ENCODE measurements around the gene OGA.
A peak's percentile ranks its signal among the peaks of the same experiment; 100 is the strongest.

OGA gene

DNA sequence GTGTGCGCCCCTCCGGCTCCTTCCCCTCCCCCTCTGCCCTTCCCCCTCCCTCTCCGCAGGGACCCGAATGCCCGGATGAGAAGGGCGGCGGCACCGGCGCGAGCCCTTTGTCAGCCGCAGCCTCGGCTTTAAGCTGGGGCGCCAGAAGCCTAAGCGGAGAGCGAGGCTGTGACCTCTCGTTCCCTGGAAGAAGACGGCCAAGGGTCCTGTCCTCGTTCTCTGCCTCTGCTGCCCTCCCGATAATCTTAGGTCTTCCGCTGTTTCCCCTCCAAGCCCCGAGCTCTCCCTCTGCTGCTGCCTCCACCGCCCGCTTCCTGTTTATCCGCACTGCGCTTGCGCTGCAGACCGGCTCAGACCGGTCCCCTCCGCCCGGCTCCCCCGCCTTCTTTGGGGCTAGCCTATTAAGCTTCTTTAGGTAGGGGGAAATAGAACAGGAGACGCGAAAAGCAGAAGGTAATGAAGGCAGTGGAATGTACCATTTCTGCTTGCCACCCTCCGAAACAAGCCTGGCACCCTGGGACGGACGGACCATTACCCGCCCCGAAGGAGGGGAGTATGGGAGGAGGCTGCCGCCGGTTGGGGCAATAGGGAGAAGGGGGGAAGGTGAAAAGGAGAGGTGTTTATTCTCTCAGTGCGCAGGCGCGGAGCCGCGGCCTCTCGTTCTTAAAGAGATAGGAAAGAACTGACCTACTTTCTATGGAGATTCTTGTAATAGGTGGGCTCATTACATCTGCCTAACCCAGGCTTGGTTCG is at the start of gene OGA:
Gene OGA (minus strand): TSS at position 326 of the 753 bp plus-strand sequence. CDS start 422 bp downstream, outside the sequence.
- DNase-seq = peak; percentile 100

DNA sequence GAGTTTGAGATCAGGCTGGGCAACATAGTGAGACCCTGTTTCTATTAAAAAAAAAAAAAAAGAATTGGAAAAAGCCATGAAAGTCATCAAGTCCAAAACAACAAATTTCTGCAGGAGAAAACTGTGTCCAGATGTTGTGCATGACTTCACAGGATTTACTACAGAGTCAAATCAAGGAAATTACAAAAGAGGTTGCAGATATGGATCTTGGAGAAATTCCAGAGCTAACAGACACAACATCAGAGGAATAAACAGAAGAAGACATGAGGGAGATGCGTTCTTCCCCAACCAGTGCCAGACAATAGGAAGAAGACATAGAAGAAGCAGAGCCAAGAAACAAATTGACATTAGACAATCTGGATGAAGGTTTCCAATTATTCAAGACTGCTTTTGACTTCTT is 49.7 kb upstream of the OGA start:
- DNase-seq = no peak

DNA sequence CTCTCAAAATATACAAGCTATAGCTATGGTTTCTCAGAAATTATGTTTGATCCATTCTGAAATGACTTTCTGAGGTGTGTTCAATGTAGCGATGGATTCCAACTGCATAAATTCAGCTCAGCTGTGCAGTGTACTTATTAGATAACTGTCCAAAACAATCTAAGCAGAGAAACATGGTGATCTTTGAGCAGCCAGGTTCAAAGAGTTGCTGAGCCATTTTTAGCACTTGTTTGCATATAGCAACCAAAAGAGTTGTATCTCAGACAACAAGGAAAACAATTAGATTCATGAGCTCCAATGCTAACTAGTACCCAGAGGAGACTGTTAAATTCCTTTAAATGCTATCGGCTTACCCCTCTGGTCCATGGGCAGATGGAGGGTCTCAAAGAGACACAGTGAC is 41.3 kb upstream of the OGA start:
- no peak for DNase-seq

DNA sequence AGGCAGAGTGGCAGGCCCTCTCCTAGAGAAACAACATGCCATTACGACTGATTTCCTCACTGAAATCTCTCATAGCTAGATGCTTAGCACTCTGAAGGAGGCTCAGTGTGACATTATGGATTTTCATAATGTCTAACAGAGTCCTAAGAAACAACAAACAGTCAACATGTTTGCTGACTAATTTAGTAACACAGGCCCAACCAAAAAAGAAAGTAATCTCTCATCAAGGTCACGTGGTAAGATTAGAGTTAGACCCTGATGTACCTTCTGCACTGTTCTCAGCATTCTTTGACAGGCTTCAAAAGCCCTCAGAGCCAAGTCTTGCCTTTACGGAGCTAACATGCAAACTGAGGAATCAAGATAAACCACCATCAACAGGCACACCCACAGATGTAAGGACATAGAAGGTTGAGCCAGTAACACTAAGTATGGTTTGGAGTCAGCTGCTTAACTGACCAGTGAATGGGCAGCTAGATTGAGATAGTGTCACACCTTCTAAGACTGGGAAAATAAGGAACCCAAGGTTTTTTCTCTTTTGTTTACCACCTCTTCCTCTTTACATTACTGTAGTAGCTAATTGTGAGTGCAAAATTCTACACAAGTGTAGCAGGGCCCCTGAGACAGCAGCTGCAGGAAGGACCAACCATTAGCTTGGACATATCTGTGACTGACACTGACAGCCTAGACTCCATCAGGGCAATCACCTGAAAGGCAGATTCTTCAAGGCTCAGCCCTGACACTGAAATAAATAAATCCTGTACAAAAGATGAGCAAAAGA is 40.7 kb upstream of the OGA start:
- DNase-seq = no peak

DNA sequence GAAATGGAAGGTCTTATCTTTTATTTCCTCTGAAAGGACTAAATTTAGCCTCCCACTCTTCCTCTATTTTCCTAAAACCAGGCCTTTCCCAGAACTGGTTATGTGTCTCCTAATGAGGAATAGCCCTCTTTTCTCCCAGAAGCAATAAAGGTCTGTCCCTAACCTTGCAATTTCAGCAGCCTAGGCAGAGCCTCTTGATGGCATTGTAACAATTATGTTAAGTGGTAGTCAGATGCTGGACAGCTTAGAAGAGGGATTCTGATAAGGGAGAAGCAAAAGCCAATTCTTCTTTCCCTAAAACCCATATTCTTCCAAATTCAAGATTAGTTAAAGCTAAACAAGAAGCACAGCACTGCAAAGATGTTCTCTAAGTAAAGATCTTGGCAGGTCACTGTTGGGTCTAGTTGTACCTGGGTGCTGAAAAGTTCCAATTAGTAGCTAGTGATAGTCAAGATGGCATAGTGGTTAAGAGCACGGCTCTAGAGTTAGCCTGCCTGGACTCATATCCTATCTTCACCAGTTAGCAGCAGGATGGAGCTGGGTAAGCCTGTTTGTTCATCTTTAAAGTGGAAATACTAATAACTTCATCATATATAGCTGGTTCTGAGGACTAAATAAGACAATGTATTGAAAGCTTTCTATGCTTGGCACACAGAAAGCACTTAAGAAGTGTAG is 39.7 kb upstream of the OGA start:
- no peak for DNase-seq

DNA sequence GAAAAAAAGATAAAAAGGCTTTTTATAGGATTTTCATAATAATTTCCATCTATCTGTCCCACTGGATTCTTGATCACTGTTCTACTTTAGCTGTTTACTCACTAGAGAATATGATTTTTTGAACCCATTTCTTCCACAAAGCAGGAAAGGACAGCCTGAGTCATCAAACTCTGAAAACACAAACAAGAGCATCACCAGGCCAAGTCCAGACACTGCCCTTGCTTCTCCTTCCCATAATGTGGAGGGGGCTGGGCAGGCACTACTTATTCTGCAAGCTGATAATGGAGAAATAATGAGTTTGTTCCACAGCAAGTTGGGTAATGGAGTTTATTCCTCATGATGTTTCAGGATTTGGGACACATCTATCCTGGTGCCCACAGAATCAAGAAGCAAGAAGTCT is 38.4 kb upstream of the OGA start:
- DNase-seq = no peak

DNA sequence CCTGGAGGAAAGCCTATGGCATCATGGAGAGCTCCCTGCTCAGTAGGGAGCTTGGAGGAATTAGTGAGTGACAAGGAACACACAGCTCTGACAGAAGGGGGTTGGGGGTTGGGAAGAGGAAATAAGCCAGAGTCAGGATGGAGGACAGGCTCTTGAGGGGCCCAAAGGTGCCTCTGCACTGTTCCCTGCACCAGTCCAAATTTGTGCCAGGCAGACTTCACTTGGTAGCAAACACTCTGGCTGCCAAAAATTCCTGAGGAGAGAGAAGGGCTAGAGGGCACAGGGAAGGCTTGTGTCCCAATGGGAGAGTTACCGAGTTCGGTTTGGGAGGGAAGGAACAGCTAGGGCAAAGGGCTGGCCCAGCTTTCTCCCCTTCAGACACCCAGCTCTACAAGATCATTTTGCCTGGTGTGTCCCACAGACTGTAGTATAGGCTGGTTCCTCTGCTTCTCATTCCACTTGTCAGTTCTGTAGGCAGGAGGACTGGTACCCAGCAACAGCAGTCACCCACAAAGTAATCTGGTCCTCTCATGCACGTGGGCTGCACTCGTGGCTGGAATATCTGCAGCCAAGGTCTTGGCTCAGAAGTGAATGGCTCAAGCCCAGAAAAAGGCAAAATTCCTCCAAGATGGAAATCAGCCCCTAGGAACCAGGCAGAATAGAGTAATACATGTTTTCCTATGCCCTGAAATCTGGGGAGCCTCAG is 33.3 kb upstream of the OGA start:
- no peak for DNase-seq

DNA sequence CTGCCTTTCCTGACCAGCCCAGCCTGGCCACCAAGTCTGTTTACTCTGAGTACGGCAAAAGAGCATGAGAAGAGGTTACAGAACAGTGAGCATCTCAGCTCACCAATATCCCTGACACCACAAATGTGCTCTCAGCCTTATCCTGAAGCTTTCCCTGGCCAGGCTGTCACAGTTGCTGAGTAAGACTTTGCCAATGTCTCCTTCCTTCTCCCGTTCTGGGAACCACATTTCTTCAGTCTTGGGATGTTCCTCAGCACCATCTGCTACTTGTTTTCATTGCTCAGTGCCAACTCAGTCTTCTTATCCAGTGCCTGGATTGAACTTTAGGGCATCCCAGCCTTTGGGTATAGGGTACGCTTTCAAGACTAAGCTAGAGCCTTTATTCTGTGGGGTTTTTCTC is 32.5 kb upstream of the OGA start:
- no peak for DNase-seq

DNA sequence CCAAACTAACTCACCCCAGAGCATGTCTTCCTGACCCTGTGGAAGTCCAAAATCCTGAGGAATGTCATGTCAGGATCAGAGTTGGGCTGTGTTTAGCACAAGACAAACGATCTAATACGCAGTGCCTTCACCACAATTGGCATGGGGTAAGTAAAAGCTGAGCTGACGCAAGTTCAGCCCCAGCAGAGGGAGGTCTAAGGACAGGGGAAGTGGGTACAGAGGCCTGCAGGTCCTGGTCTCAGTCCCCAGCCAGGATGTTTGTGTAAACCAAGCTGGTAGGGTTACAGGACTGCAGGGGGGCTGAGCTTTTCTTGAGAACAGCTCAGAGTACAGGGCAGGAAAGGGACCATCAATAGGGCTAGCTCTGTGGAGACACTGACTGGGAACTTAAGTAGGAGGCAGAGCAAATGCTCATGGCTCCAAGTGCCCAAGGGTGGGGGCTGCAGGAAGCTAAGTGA is 30.7 kb upstream of the OGA start:
- DNase-seq = peak; percentile 73

DNA sequence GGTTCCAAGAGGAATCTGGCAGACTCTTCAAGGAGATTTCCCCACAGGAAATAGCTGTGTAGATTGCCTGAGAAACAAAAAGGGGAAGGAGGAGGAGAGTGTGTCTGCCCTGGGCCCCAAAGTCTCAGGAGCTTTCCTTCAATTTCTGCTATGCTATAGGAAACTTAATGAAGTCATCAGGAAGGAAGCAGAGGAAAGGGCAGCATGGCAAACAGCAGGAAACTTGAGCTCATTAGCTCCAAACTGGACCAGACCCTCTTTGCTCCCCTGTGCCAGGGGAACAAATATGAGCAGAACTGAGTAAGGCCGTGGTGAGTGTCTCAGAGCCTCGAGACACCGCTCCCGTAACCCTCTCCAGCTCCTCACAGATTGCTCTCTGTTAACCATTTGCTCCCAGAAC is 30.2 kb upstream of the OGA start:
- DNase-seq = no peak

DNA sequence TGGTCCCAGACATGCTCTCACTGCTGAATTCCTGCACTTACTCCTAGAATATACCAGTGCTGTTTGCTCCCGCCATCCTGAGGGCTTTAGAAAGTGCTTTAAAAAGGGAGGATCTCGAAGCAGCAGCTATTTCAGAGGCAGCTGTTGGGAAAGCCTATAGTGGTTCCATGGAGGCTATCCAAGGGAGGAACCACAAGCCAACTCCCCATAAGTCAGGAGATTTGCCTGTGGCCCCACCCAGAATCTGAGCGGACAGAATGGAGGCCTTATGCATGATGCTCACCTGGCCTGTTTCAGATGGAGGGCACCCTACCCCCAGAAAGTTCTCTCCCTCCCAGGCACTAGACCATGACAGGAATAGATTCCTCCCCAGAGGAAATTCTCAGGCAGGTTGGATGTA is 27.6 kb upstream of the OGA start:
- no peak for DNase-seq

DNA sequence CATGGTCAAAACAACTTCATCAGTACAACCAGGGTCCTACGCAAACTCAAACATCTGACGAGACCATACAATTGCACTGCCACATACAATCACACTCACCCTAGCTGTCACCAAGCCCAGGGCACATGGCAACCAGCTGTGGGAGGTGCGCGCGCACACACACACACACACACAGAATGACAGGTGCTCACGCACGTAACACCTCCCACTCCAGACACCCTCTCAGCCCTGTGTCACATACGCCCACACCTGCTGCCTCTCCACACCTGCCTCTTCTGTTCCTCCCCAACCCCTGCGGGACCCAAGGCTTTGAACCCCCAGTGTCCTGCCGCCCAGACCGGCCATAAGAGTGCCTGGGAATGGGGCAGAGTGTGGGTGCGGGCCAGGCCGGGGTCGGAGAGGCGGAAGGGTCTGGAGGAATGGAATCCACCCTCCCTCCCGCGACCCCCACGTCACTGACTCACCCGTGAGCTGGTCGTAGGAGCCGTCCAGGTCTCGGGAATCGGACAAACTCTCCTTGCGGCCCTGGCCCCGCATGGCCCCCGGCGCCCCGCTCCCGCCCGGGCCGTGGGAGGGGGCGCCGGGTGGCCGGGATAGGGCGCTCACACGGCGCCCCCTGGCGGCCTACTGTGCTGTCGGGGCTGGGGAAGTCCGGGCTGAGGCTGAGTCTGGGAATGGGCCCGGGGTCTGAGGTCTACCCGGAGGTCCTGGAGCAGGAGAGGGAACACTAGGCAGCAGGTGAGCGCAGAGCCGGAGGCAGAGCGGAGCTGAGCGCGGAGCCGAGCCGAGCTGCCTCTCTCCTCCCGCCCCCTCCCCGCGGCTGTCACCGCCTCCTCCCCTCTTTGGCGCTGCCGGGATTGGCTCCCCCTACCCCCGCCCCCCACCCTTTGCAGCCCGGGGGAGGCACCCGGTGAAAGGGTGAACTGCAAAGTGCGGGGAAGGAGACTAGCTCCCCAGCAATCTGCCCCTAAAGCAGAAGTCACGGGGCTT is 25.1 kb upstream of the OGA start, which contains the start of gene KCNIP2:
Gene KCNIP2 (minus strand): TSS at position 769 of the 990 bp plus-strand sequence. CDS start 232 bp downstream, at position 537.
- DNase-seq = peak; percentile 68

DNA sequence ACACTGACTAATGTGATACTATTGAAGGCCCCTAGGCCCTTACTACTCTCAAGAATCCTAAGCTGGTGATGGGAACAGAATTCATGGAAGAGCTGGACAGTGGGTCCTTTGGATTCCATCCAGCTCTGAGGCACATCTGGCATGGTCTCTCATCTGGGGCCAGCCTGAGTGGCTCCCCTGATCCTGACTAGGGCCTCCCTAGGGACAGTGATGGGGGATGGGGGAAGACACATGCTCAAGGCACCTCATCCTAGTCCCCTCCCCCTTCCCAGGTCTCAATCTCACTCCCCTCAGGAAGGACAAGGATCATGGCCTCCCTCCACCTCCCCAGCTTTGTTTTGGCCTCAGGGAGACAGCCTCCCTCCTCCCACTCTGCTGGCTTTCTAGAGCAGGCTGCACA is 23.6 kb upstream of the OGA start:
- no peak for DNase-seq

DNA sequence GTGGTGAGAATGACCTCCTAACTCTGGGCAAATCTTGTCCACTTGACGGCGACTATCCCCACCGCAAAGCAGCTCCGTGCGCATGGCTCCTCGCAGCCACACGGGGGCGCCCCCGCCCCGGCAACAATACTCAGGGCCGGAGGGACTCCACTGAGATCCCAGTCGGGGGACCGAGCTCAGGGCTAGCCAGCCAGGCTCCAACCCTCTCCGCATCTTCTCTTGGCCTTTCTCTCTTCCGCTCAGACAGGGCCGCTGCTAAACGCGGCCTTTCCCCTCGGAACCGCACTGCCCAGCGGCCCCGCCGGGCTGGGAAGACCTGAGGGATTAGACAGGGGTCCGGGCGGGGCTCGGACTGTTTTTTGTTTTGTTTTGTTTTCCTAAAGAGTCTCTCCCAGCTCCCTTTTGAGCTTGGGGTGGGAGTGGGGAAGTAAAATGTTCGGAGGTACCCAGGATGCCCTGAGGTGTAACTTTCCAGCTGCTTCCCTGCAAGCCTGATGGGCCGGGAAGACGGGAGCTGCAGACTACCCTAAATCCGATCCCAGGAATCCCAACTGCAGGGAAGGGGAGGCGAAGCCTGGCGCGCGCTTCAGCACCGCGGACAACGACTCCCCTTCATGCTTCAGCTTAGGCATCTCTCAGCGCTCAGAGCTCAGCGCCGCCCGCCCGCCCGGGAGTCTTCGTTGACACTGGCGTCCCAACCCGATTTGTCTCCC is 22.7 kb upstream of the OGA start:
- DNase-seq = peak; percentile 94

DNA sequence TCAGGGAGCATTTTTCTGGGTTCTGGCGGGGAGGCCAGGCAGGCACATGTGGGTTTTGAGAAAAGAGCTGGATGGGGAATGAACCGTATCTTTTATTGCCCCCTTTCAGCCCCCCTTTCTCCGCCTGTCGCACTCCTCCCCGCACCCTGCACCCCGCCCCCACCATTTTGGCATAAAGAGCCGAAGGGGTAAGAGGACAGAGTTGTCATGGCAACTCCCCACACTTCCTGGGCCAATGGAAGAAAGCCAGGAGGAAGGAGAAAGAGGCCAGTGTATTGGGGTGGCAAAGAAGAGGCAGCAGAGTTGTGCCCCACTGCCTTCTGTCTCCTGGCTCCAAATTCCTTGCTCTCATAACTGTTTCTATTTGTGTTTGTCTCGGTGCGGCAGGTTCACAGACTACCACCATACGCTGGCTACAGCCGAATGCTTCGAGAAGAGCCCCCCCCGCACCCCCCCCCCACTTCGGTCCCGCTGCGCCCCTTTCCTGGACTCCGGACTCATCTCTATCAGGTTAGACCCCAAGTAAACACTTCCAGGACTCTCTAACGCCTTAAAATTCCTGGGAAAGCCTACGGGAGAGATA is 21.9 kb upstream of the OGA start:
- peak; percentile 47 for DNase-seq

DNA sequence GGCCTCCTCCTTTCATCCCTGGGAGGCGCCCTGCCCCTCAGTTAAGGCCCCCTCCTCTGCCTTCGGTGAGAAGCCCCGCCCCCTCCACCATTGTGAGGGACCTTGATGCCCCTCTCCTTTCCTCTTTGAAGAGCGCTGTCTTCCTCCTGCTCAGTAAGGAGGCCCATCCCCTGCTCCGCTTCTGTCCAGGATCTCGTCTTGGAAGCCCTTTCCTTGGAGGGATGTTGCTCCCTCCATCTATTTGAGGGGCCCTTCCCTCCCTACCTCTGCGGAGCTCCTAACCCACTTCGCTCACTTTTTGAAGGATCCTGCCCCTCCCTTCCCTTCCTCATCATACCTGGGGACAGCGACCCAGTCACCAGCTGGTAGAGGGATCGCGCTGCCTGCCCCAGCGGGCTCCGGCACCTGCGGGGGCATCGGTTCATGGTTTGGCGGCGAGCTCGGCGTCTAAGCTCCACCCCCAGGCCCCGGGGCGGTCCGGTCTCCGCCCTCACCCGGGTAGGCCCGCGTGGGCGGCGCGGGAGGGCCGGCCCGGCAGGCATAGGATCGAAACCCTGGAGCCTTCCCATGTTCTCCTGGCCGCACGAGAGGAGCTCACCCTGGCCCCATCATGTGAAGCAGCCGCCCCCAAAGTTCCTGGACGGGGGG is 21.3 kb upstream of the OGA start:
- DNase-seq = peak; percentile 72

DNA sequence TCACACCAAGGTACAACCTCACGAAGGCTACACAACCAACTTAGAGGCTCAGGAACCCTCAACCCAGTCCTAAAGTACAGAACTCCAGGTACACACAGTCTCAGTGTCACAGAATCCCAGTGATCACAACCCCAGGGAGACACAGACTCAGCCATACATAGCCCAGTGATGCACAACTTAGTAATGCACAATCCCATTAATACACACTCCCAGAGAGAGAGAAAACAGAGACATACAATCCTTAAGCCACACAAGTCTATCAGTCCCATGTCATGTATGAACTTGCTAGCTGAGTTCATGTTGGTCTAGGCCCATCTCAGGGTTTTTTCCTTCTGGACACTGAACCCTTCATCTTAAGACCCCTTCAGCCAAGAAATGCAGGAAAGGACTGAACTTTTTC is 20.8 kb upstream of the OGA start:
- DNase-seq = no peak

DNA sequence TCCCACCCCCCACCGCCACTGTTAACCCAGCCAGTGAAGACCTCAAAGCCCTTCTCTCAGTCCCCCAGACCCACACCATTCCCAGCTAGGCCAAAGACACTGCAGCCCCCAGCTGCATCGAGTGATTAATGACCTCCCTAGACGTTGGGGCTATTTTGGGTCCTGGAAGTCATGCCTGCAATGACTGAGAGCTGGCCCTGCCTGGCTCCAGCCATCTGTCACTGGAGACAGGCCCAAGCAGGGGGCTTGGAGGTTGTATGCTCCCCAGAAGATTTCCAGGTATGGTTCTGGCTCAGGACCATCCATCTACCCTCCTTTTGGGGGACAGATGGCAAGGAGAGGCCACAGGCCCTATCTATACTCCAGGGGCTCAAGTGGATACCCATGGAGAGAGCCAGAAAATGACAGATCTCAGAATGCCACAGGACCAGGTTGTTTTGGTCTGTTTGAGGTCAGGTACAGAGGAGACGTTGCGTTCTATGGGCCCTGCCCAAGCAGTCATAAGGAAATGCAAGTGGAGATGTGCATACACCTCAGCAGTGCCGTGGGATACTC is 20.2 kb upstream of the OGA start:
- DNase-seq = no peak

DNA sequence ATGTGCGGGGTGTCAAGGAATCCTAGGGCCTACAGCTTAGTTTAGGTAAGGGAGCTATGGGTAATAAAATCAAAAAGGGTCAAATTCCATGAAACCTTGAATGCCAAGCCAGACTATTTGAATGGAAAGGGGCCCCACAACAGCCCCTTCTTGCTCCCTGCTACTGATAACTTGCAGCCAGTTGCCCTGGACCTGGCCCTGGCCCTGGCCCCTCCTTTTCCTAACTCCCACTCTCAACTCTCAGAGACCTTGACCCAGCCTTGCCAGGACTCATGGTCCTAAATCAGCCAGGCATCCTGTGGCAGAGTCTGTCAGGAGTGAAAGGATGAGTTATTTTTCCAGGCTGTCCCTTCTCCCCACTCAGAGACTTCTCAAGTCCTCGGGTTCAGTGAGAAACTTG is 19.5 kb upstream of the OGA start:
- DNase-seq = no peak

DNA sequence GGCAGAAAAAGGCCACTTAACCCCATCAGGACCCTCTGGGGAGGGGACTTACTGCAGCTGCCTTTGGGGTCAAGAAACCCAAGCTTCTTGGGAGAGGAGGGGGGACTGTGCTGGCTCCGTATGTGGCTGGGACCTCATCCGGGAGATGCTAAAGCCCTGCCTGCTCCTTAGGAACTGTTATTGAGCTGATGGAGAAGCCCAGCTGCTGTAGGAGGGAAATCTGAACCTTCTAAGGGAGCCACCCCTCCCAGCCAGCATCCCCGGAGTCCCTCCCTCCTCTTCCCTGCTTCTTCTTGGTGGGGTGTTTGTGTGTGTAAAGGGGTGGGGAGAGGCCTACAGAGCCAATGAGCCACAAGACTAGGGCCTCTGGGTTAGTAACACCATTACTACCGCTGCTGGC is 17.1 kb upstream of the OGA start:
- DNase-seq = no peak

Measured in hematopoietic multipotent progenitor cell treated with erythropoietin and hydrocortisone succinate and interleukin-3 and kit ligand, for 4 days (in vitro differentiated cells).